H9 (cell line): ENCODE data around the gene ENOX1. TPM values are rescaled to one million over a fixed set of nuclear protein-coding genes. Genes with fewer than 3 reads are reported as not detected.

ENCODE experiments used
- DNase-seq: peaks from one replicate; pipeline ENCODE4 v3.0.0-alpha.2; 2017
- H2AFZ ChIP-seq: one replicate; pipeline ENCODE4 v1.6.1; 2013; ENCODE audit warnings: mild to moderate bottlenecking, low read length, control low read depth, moderate library complexity
- H2AK5ac ChIP-seq: 2 replicates; pipeline ENCODE4 v1.6.1; 2013; ENCODE audit warnings: low read length, control low read depth, mixed read lengths; ENCODE audit not compliant: insufficient read length
- H2BK120ac ChIP-seq: one replicate; pipeline ENCODE4 v1.6.1; 2013; ENCODE audit warnings: low read depth, mild to moderate bottlenecking, low read length, control low read depth, inconsistent platforms; ENCODE audit not compliant: poor library complexity, severe bottlenecking
- H2BK12ac ChIP-seq: 2 replicates; pipeline ENCODE4 v1.6.1; 2013; ENCODE audit warnings: low read length, control low read depth, mixed read lengths, low read depth; ENCODE audit not compliant: insufficient read length
- H2BK15ac ChIP-seq: 2 replicates; pipeline ENCODE4 v1.6.1; 2013; ENCODE audit warnings: low read depth, low read length, control low read depth
- H2BK20ac ChIP-seq: one replicate; pipeline ENCODE4 v1.6.1; 2013; ENCODE audit warnings: low read depth, mild to moderate bottlenecking, low read length, control low read depth, inconsistent platforms; ENCODE audit not compliant: poor library complexity, severe bottlenecking
- H2BK5ac ChIP-seq: 2 replicates; pipeline ENCODE4 v1.6.1; 2013; ENCODE audit warnings: low read length, control low read depth, mixed read lengths; ENCODE audit not compliant: insufficient read length
- H3K14ac ChIP-seq: 2 replicates; pipeline ENCODE4 v1.6.1; 2013; ENCODE audit warnings: low read length, control low read depth; ENCODE audit not compliant: insufficient read depth
- H3K18ac ChIP-seq: 2 replicates; pipeline ENCODE4 v1.6.1; 2013; ENCODE audit warnings: low read depth, mild to moderate bottlenecking, mixed read lengths, low read length, control low read depth; ENCODE audit not compliant: insufficient read length
- H3K23ac ChIP-seq: 2 replicates; pipeline ENCODE4 v1.6.1; 2013; ENCODE audit warnings: low read length, control low read depth, mixed read lengths, low read depth; ENCODE audit not compliant: insufficient read length
- H3K23me2 ChIP-seq: 2 replicates; pipeline ENCODE4 v1.6.1; 2013; ENCODE audit warnings: low read depth, mild to moderate bottlenecking, mixed read lengths, low read length, control low read depth; ENCODE audit not compliant: insufficient read length, poor library complexity, severe bottlenecking
- H3K27ac ChIP-seq: 2 replicates; pipeline ENCODE4 v1.5.1; 2013; ENCODE audit warnings: low read length, control low read depth, mixed read lengths, low read depth; ENCODE audit not compliant: insufficient read length
- H3K27me3 ChIP-seq: 2 replicates; pipeline ENCODE4 v1.6.1; 2013; ENCODE audit warnings: low read length, control low read depth, inconsistent platforms; ENCODE audit not compliant: insufficient read depth
- H3K4ac ChIP-seq: 2 replicates; pipeline ENCODE4 v1.6.1; 2013; ENCODE audit warnings: low read depth, mild to moderate bottlenecking, control low read depth, inconsistent platforms, low read length, moderate library complexity
- H3K4me1 ChIP-seq: 2 replicates; pipeline ENCODE4 v1.6.1; 2013; ENCODE audit warnings: low read length, control low read depth, inconsistent platforms; ENCODE audit not compliant: insufficient read depth
- H3K4me2 ChIP-seq: 2 replicates; pipeline ENCODE4 v1.6.1; 2013; ENCODE audit warnings: low read length, control low read depth, mixed read lengths; ENCODE audit not compliant: insufficient read length, insufficient read depth
- H3K56ac ChIP-seq: 2 replicates; pipeline ENCODE4 v1.6.1; 2013; ENCODE audit warnings: low read depth, mild to moderate bottlenecking, mixed read lengths, low read length, control low read depth; ENCODE audit not compliant: insufficient read length
- H3K79me1 ChIP-seq: 2 replicates; pipeline ENCODE4 v1.6.1; 2013; ENCODE audit warnings: low read depth, mild to moderate bottlenecking, moderate library complexity, low read length, control low read depth, inconsistent platforms; ENCODE audit not compliant: insufficient read depth, poor library complexity, severe bottlenecking
- H3K79me2 ChIP-seq: 2 replicates; pipeline ENCODE4 v1.6.1; 2013; ENCODE audit warnings: low read length, control low read depth, inconsistent platforms; ENCODE audit not compliant: insufficient read depth
- H3K9ac ChIP-seq: 2 replicates; pipeline ENCODE4 v1.6.1; 2013; ENCODE audit warnings: low read length, control low read depth, mixed read lengths; ENCODE audit not compliant: insufficient read length; ENCODE audit errors: extremely low read depth
- H3K9me3 ChIP-seq: one replicate; pipeline ENCODE4 v1.6.1; 2013; ENCODE audit warnings: low read depth, low read length, inconsistent platforms; ENCODE audit not compliant: control insufficient read depth
- H3T11ph ChIP-seq: one replicate; pipeline ENCODE4 v1.6.1; 2013; ENCODE audit warnings: mild to moderate bottlenecking, low read length, control low read depth, inconsistent platforms
- H4K20me1 ChIP-seq: one replicate; pipeline ENCODE4 v1.6.1; 2013; ENCODE audit not compliant: control insufficient read depth, insufficient read length, insufficient read depth
- H4K5ac ChIP-seq: 2 replicates; pipeline ENCODE4 v1.6.1; 2013; ENCODE audit warnings: low read depth, mild to moderate bottlenecking, mixed read lengths, low read length, control low read depth; ENCODE audit not compliant: insufficient read length
- H4K8ac ChIP-seq: replicated peaks from 2 replicates; pipeline ENCODE4 v1.6.1; 2013; ENCODE audit warnings: low read length, control low read depth, mixed read lengths, low read depth; ENCODE audit not compliant: insufficient read length
- H4K91ac ChIP-seq: 2 replicates; pipeline ENCODE4 v1.6.1; 2013; ENCODE audit warnings: low read depth, mild to moderate bottlenecking, moderate library complexity, mixed read lengths, low read length, control low read depth; ENCODE audit not compliant: insufficient read length
- H3K27ac Mint-ChIP-seq, 3 experiments: 2 replicates in 2 of 3; 3 replicates in 1 of 3; pipeline ENCODE4 v1.8.0; 2020 to 2021; ENCODE audit warnings: mixed read lengths in 3 of 3, mild to moderate bottlenecking in 1 of 3, moderate library complexity in 1 of 3
- H3K27me3 Mint-ChIP-seq: 2 replicates; pipeline ENCODE4 v1.8.0; 2021; ENCODE audit warnings: low read depth, mild to moderate bottlenecking, moderate library complexity, mixed read lengths
- H3K36me3 Mint-ChIP-seq, 3 experiments: 2 replicates in 2 of 3; 3 replicates in 1 of 3; pipeline ENCODE4 v1.8.0; 2020 to 2021; ENCODE audit warnings: low read depth in 3 of 3, mixed read lengths in 3 of 3; ENCODE audit not compliant: insufficient read depth in 1 of 3
- H3K4me1 Mint-ChIP-seq, 2 experiments: 2 replicates each; pipeline ENCODE4 v1.8.0; 2020; ENCODE audit warnings: mixed read lengths in 2 of 2
- H3K4me3 Mint-ChIP-seq, 2 experiments: 2 replicates in 1 of 2; 3 replicates in 1 of 2; pipeline ENCODE4 v1.8.0; 2020 to 2021; ENCODE audit warnings: mild to moderate bottlenecking in 2 of 2, mixed read lengths in 2 of 2, moderate library complexity in 1 of 2
- H3K9me3 Mint-ChIP-seq, 2 experiments: 2 replicates in 1 of 2; 3 replicates in 1 of 2; pipeline ENCODE4 v1.8.0; 2020; ENCODE audit warnings: mild to moderate bottlenecking in 2 of 2, mixed read lengths in 2 of 2, moderate library complexity in 1 of 2
- CTCF ChIP-seq: fragments of 200-600 bp; sonication (generic); conservative IDR thresholded peaks from 3 replicates; pipeline ENCODE4 v1.8.0; 2021; ENCODE audit warnings: antibody characterized with exemption, mild to moderate bottlenecking
- WGBS: extraction: QIAGEN DNeasy Blood & Tissue Kit; methylation state at CpG from one replicate; pipeline ENCODE4 v1.1.7; 2013; ENCODE audit warnings: missing lambda C conversion rate, low lambda C conversion rate, mixed read lengths; ENCODE audit not compliant: insufficient read length; ENCODE audit errors: extremely low coverage; 5-methylcytosine and 5-hydroxymethylcytosine counted together
- total RNA-seq: library from RNA; stranded (reverse); gene quantifications from 2 replicates; pipeline ENCODE4 v1.2.1, GENCODE V29; 2021

The ENOX1 gene
- total RNA-seq, 1 experiment from 2014 or later: 0.24 TPM

GRCh38 chr13:43355774-43356173 lies 431.0 kb downstream of the ENOX1 start:
- Histone ChIP-seq H3K18ac (no peak overlapping the region), H3K27ac (no peak overlapping the region), H3K56ac (no peak overlapping the region), H4K8ac (no peak overlapping the region), H3K79me2 (no peaks in the 10 kb centered on the region), H3K79me1 (no peaks in the 10 kb centered on the region), H3T11ph (no peak overlapping the region), H3K23me2 (no peaks in the 10 kb centered on the region), H3K4ac (no peak overlapping the region), H3K4me2 (no peak overlapping the region), H2BK5ac (no peak overlapping the region), H2BK20ac (peak overlapping the region; percentile 49), H3K23ac (no peak overlapping the region), H3K14ac (no peak overlapping the region), H2AK5ac (no peak overlapping the region), H2BK12ac (no peak overlapping the region), H2AFZ (no peak overlapping the region), H4K20me1 (no peaks in the 10 kb centered on the region), H3K4me1 (peaks cover 13% of the 10 kb centered on the region), H3K9me3 (no peaks in the 10 kb centered on the region), H4K5ac (no peak overlapping the region), H4K91ac (no peak overlapping the region), H3K27me3 (no peaks in the 10 kb centered on the region), H2BK15ac (no peak overlapping the region), H3K9ac (no peak overlapping the region), H2BK120ac (no peak overlapping the region)
- Mint-ChIP-seq H3K4me3 (no peak overlapping the region), H3K27me3 (no peaks in the 10 kb centered on the region; the same call in 1 of the 2 replicates), H3K27ac (no peak overlapping the region), H3K9me3 (no peaks in the 10 kb centered on the region), H3K4me1 (peaks cover 39 to 47% of the 10 kb centered on the region in 2 experiments), H3K36me3 (no peaks in the 10 kb centered on the region; a peak in 1 of 7 replicates)
- no peak for TF ChIP-seq CTCF
- WGBS: no CpG with 5 or more reads among the region's 17 CpGs
- no peak for DNase-seq
